MM.1S (cell line): ENCODE results near the gene ACTR2.
"Not testable (repeated sequence)": the region's sequence is repeated elsewhere in the genome, so short reads cannot be mapped to it uniquely, and the experiment has no call there.

Source experiments
- DNase-seq: peaks from one replicate; pipeline ENCODE4 v3.0.0-alpha.2; 2015
- H2AFZ ChIP-seq: fragments of 300-600 bp; sonication (generic); 2 replicates; pipeline ENCODE4 v1.6.0; 2016; ENCODE audit warnings: antibody characterized with exemption, low read length
- H3F3A ChIP-seq: fragments of 300-600 bp; sonication (generic); 2 replicates; pipeline ENCODE4 v1.6.1; 2016; ENCODE audit warnings: mild to moderate bottlenecking, antibody characterized with exemption, low read length, moderate library complexity, mixed read lengths; ENCODE audit not compliant: insufficient read depth
- H3K27ac ChIP-seq: fragments of 300-600 bp; sonication (generic); 2 replicates; pipeline ENCODE4 v1.5.1; 2016; ENCODE audit warnings: mild to moderate bottlenecking, low read length
- H3K27me3 ChIP-seq: fragments of 300-600 bp; sonication (generic); replicated peaks from 2 replicates; pipeline ENCODE4 v1.6.0; 2016; ENCODE audit warnings: low read length; ENCODE audit not compliant: insufficient read depth
- H3K36me3 ChIP-seq: fragments of 300-600 bp; sonication (generic); replicated peaks from 2 replicates; pipeline ENCODE4 v1.6.1; 2016; ENCODE audit warnings: mild to moderate bottlenecking, low read length, mixed read lengths; ENCODE audit not compliant: insufficient read depth
- H3K4me1 ChIP-seq: fragments of 300-600 bp; sonication (generic); 2 replicates; pipeline ENCODE4 v1.6.1; 2016; ENCODE audit warnings: low read length, mixed read lengths
- H3K4me2 ChIP-seq: fragments of 300-600 bp; sonication (generic); 2 replicates; pipeline ENCODE4 v1.6.0; 2016; ENCODE audit warnings: low read depth, low read length
- H3K4me3 ChIP-seq: fragments of 300-600 bp; sonication (generic); 2 replicates; pipeline ENCODE4 v1.5.1; 2016; ENCODE audit warnings: low read length, mixed read lengths
- H3K79me2 ChIP-seq: fragments of 300-600 bp; sonication (generic); 2 replicates; pipeline ENCODE4 v1.6.1; 2016; ENCODE audit warnings: mixed run types, low read length, mixed read lengths
- H3K9ac ChIP-seq: fragments of 300-600 bp; sonication (generic); 2 replicates; pipeline ENCODE4 v1.6.1; 2016; ENCODE audit warnings: low read length, mixed read lengths
- H3K9me2 ChIP-seq: fragments of 300-600 bp; sonication (generic); replicated peaks from 2 replicates; pipeline ENCODE4 v1.6.1; 2016; ENCODE audit warnings: mild to moderate bottlenecking, low read length, mixed read lengths; ENCODE audit not compliant: insufficient read depth
- H3K9me3 ChIP-seq: fragments of 300-600 bp; sonication (generic); replicated peaks from 2 replicates; pipeline ENCODE4 v1.6.1; 2016; ENCODE audit warnings: mild to moderate bottlenecking, low read length, mixed read lengths; ENCODE audit not compliant: insufficient read depth
- H4K20me1 ChIP-seq: fragments of 300-600 bp; sonication (generic); 2 replicates; pipeline ENCODE4 v1.6.1; 2016; ENCODE audit warnings: mild to moderate bottlenecking, low read length, moderate library complexity, mixed read lengths; ENCODE audit not compliant: insufficient read depth
- EZH2 ChIP-seq: fragments of 300-600 bp; sonication (generic); optimal IDR thresholded peaks from 2 replicates; pipeline ENCODE3; 2017; ENCODE audit warnings: low read depth, mild to moderate bottlenecking, antibody characterized with exemption, low read length, mixed read lengths
- EZH2phosphoT487 ChIP-seq: fragments of 300-600 bp; sonication (generic); IDR thresholded peaks from 2 replicates; pipeline ENCODE4 v1.6.1; 2018; ENCODE audit warnings: antibody characterized with exemption, low read length
- TF ChIP-seq, protein P1 (sequence below): fragments of 300-600 bp; sonication (generic); IDR thresholded peaks from 2 replicates; pipeline ENCODE4 v1.5.1; 2016; ENCODE audit warnings: antibody characterized with exemption, low read length, mixed read lengths

Gene ACTR2

DNA sequence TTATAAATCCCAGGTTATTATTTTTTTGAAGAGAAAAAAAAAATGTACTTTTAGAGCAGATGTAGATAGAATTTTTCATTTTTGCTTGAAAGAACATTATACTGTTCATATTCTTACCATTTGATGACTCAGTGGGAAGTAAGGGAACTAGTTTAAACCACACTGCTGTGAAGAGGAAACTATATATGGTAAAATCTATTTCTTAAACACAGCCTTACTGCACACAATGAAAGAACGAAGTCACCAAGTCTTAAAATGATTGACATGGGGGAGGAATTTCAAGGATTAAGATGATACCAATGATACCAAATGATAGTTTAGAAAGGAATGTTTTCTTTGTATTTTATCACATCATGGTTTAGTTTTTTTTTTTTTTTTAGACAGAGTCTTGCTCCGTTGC is 5.0 kb downstream of the ACTR2 start:
- no peak for DNase-seq
- peaks cover 10% of the 10 kb centered on the region for H3F3A ChIP-seq
- H3K36me3 ChIP-seq, result no peaks in the 10 kb centered on the region; the same call in 1 of the 2 replicates
- peaks cover 8% of the 10 kb centered on the region for H4K20me1 ChIP-seq
- no peaks in the 10 kb centered on the region for H3K9me3 ChIP-seq
- peaks cover 98% of the 10 kb centered on the region for H3K79me2 ChIP-seq
- H3K9me2 ChIP-seq, result no peaks in the 10 kb centered on the region
- no peak overlapping the region for H2AFZ ChIP-seq
- TF ChIP-seq EZH2 (no peak), EZH2phosphoT487 (no peak)
- TF ChIP-seq, protein P1, sequence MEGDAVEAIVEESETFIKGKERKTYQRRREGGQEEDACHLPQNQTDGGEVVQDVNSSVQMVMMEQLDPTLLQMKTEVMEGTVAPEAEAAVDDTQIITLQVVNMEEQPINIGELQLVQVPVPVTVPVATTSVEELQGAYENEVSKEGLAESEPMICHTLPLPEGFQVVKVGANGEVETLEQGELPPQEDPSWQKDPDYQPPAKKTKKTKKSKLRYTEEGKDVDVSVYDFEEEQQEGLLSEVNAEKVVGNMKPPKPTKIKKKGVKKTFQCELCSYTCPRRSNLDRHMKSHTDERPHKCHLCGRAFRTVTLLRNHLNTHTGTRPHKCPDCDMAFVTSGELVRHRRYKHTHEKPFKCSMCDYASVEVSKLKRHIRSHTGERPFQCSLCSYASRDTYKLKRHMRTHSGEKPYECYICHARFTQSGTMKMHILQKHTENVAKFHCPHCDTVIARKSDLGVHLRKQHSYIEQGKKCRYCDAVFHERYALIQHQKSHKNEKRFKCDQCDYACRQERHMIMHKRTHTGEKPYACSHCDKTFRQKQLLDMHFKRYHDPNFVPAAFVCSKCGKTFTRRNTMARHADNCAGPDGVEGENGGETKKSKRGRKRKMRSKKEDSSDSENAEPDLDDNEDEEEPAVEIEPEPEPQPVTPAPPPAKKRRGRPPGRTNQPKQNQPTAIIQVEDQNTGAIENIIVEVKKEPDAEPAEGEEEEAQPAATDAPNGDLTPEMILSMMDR, result no peak
- no peak overlapping the region for H3K9ac ChIP-seq
- H3K4me3 ChIP-seq, result no peak overlapping the region
- no peaks in the 10 kb centered on the region for H3K27me3 ChIP-seq
- H3K4me1 ChIP-seq, result peaks cover 7% of the 10 kb centered on the region; the same call in 1 of the 2 replicates
- no peak overlapping the region for H3K4me2 ChIP-seq
- no peak overlapping the region for H3K27ac ChIP-seq

DNA sequence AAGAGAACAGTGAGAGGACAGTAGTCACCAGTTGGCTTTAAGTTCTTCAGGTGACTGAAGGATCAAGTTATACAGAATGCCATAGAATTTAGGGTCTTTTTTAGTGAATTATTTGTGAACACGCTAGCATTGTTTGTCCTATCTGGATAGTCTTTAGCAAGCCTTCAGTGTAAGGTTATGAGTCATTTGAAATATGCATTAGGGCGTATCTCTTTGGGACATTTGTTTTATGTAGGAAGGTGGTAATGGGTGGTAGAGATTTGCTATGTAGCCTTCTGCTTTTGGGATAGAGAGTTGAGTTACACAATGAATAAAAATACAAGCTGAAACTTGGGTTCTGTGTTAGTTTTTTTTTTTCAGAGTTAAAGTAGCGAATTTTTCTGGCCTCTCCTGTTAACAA is 13.0 kb downstream of the ACTR2 start:
- TF ChIP-seq, protein P1, result no peak
- no peak for TF ChIP-seq EZH2
- no peak for TF ChIP-seq EZH2phosphoT487

DNA sequence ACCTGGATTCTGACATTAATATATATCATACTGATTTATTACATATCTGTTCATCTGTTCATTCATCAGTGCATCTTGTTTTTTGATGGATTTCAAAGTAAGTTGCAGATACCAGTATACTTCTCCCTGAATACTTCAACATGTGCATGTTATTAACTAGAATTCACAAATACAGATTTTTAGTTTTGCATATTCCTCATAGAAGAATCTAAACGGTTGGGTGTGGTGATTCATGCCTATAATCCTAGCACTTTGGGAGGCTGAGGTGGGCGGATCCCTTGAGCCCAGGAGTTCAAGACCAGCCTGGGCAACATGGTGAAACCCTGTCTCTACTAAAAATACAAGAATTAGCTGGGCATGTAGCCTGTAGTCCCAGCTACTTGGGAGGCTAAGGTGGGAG is 16.8 kb downstream of the ACTR2 start:
- H3K27me3 ChIP-seq, H3F3A ChIP-seq, H2AFZ ChIP-seq, H3K4me1 ChIP-seq, H3K4me3 ChIP-seq, H3K27ac ChIP-seq, H3K4me2 ChIP-seq, H3K9ac ChIP-seq, H4K20me1 ChIP-seq, DNase-seq, H3K9me2 ChIP-seq, H3K9me3 ChIP-seq: not testable (repeated sequence)
- Histone ChIP-seq H3K36me3 (peaks cover 11% of the 10 kb centered on the region), H3K79me2 (peaks cover 58% of the 10 kb centered on the region)

More for the DNA sequence above, 13.0 kb downstream of the ACTR2 start:
- Histone ChIP-seq H3K9ac (no peak overlapping the region), H4K20me1 (peaks cover 4% of the 10 kb centered on the region), H3K4me3 (no peak overlapping the region), H3K4me2 (no peak overlapping the region), H3F3A (no peaks in the 10 kb centered on the region), H3K79me2 (peaks cover 73% of the 10 kb centered on the region), H3K4me1 (no peaks in the 10 kb centered on the region), H3K27me3 (no peaks in the 10 kb centered on the region), H3K36me3 (0 out of 2 replicates have a peak, but pooled peaks cover 11% of the 10 kb centered on the region), H2AFZ (no peak overlapping the region), H3K9me3 (no peaks in the 10 kb centered on the region), H3K27ac (no peak overlapping the region), H3K9me2 (no peaks in the 10 kb centered on the region)
- DNase-seq, result no peak

DNA sequence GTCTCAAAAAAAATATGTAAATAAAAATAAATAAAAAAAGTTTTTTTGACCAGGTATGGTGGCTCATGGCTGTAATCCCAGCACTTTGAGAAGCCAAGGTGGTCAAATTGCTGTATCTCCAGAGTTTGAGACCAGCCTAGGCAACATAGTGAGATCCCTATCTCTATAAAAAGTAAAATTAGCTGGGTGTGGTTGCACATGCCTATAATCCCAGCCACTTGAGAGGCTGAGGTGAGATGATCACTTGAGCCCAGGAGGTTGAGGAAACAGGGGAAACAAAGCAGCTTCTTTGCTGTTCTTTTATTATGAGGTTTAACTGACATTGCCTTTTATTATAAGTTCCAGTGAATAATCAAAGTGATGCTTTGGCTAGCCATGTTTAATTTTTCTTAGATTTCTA is 25.0 kb downstream of the ACTR2 start:
- H4K20me1 ChIP-seq, result no peaks in the 10 kb centered on the region

More for the DNA sequence above, 25.0 kb downstream of the ACTR2 start:
- Histone ChIP-seq H3K4me3 (no peak overlapping the region), H3F3A (no peaks in the 10 kb centered on the region; the same call in 1 of the 2 replicates), H3K4me2 (no peak overlapping the region), H3K79me2 (peaks cover 8% of the 10 kb centered on the region), H3K27me3 (no peaks in the 10 kb centered on the region), H2AFZ (no peak overlapping the region), H3K9me3 (no peaks in the 10 kb centered on the region), H3K9ac (no peak overlapping the region), H3K4me1 (no peaks in the 10 kb centered on the region), H3K27ac (no peak overlapping the region), H3K9me2 (no peaks in the 10 kb centered on the region), H3K36me3 (peaks cover 11% of the 10 kb centered on the region)
- no peak for DNase-seq
- TF ChIP-seq EZH2phosphoT487, result no peak
- TF ChIP-seq, protein P1, result no peak
- TF ChIP-seq EZH2, result no peak
